HepG2 (cell line): ENCODE data around the gene CA5B. TPM values are rescaled to one million over a fixed set of nuclear protein-coding genes. Genes with fewer than 3 reads are reported as not detected.

Experiments
- ATAC-seq: fragments of 200-7000 bp; cut with Tn5 transposase; 3 replicates; pipeline ENCODE4 v1.9.1; 2020; ENCODE audit warnings: mild to moderate bottlenecking, moderate library complexity
- BruUV-seq: library from RNA; stranded (reverse); fragments of 400-500 nt; replicated peaks from 2 replicates; lab custom pipeline; 2021; lab: Mats Ljungman, UMichigan
- CTCF ChIA-PET: fragments of 300-600 bp; formaldehyde crosslinking; extraction: SDS; loops from one replicate; lab custom pipeline; 2021; ENCODE audit warnings: low total read pairs, inconsistent platforms, low intra/inter-chr PET ratio; lab: Yijun Ruan, JAX
- POLR2A ChIA-PET: fragments of 350-600 bp; sonication (Branson Sonifier 250); formaldehyde crosslinking; loops from one replicate; lab custom pipeline; 2020; ENCODE audit warnings: antibody characterized with exemption, inconsistent platforms; lab: Yijun Ruan, JAX
- DNase-seq: peaks from one replicate; pipeline ENCODE4 v3.0.0-alpha.2; 2015; ENCODE audit warnings: low spot score
- FAIRE-seq: peaks from 3 replicates; lab custom pipeline; 2011; peaks lifted over from hg19 to GRCh38; lab: Jason Lieb, UNC
- H2AFZ ChIP-seq: one replicate; pipeline ENCODE4 v1.6.1; 2011; ENCODE audit warnings: low read length, inconsistent platforms
- H3K27ac ChIP-seq: fragments of 300-600 bp; 3 replicates; pipeline ENCODE4 v1.8.0; 2011; ENCODE audit warnings: mixed run types, mild to moderate bottlenecking, mixed read lengths, low read length, inconsistent platforms; ENCODE audit not compliant: insufficient read depth; ENCODE audit errors: extremely low read length
- H3K27me3 ChIP-seq, 2 experiments: fragments of 200-600 bp in 1 of 2; 2 replicates in 1 of 2; 3 replicates in 1 of 2; pipeline versions ENCODE4 v1.6.0 to v1.8.0; 2011; ENCODE audit warnings: low read length in 2 of 2, mild to moderate bottlenecking in 2 of 2, moderate library complexity in 2 of 2, inconsistent platforms in 1 of 2; ENCODE audit not compliant: insufficient read depth in 2 of 2, control insufficient read depth in 1 of 2
- H3K36me3 ChIP-seq, 2 experiments: fragments of 200-600 bp in 1 of 2; replicated peaks in 1 of 2; 2 replicates in 1 of 2; 3 replicates in 1 of 2; pipeline versions ENCODE4 v1.5.1 to v1.8.0; 2011; ENCODE audit warnings: low read length in 2 of 2, inconsistent platforms in 1 of 2; ENCODE audit not compliant: insufficient read depth in 2 of 2, control insufficient read depth in 1 of 2
- H3K4me1 ChIP-seq: 2 replicates; pipeline ENCODE4 v1.5.1; 2012; ENCODE audit warnings: low read length, inconsistent platforms; ENCODE audit not compliant: insufficient read depth
- H3K4me2 ChIP-seq: 2 replicates; pipeline ENCODE4 v1.6.0; 2011; ENCODE audit warnings: low read depth, low read length, inconsistent platforms
- H3K4me3 ChIP-seq, 3 experiments: fragments of 200-600 bp in 1 of 3; sonication (generic), shearing (Covaris generic) in 1 of 3; replicated peaks in 1 of 3; 2 replicates each; pipeline ENCODE4 v1.5.1; 2011 to 2016; ENCODE audit warnings: low read length in 3 of 3, inconsistent platforms in 2 of 3, low read depth in 2 of 3, mild to moderate bottlenecking in 2 of 3, control low read depth in 1 of 3, mixed read lengths in 1 of 3; ENCODE audit not compliant: insufficient read depth in 1 of 3
- H3K79me2 ChIP-seq: one replicate; pipeline ENCODE4 v1.6.1; 2011; ENCODE audit warnings: low read length, inconsistent platforms; ENCODE audit not compliant: insufficient read depth
- H3K9ac ChIP-seq: 2 replicates; pipeline ENCODE4 v1.6.0; 2011; ENCODE audit warnings: mild to moderate bottlenecking, low read depth, low read length, inconsistent platforms; ENCODE audit not compliant: insufficient read depth
- H3K9me3 ChIP-seq: 2 replicates; pipeline ENCODE4 v1.5.1; 2012; ENCODE audit warnings: mild to moderate bottlenecking, low read length
- H4K20me1 ChIP-seq: 2 replicates; pipeline ENCODE4 v1.6.0; 2011; ENCODE audit warnings: inconsistent platforms, mild to moderate bottlenecking, low read length, moderate library complexity; ENCODE audit not compliant: insufficient read depth
- ARID3A ChIP-seq: IDR thresholded peaks from 2 replicates; pipeline ENCODE4 v1.6.1; 2012; ENCODE audit warnings: low read depth, low read length, improper control_type of control experiment
- BRF2 ChIP-seq: sonication (generic); formaldehyde crosslinking; IDR thresholded peaks from 2 replicates; pipeline ENCODE4 v1.8.1; 2022; ENCODE audit warnings: mild to moderate bottlenecking, missing genetic modification reagents
- CBX1 ChIP-seq: IDR thresholded peaks from one replicate; pipeline ENCODE4 v1.6.1; 2016; ENCODE audit warnings: antibody characterized with exemption, low read depth
- MAFF ChIP-seq: IDR thresholded peaks from 2 replicates; pipeline ENCODE4 v1.6.1; 2011; ENCODE audit warnings: low read depth, low read length, improper control_type of control experiment
- NFE2L1 ChIP-seq: sonication (generic); formaldehyde crosslinking; IDR thresholded peaks from 2 replicates; pipeline ENCODE4 v1.4.0; 2020; ENCODE audit warnings: missing genetic modification reagents, mild to moderate bottlenecking, borderline replicate concordance
- PAXIP1 ChIP-seq: sonication (generic); formaldehyde crosslinking; conservative IDR thresholded peaks from 2 replicates; pipeline ENCODE4 v1.4.0; 2020; ENCODE audit warnings: mild to moderate bottlenecking, missing genetic modification reagents, moderate library complexity
- RARG ChIP-seq: sonication (generic); formaldehyde crosslinking; IDR thresholded peaks from 2 replicates; pipeline ENCODE4 v1.4.0; 2020; ENCODE audit warnings: low read depth, mild to moderate bottlenecking, missing genetic modification reagents
- RFX3 ChIP-seq: IDR thresholded peaks from 2 replicates; pipeline ENCODE4 v1.6.1; 2016; ENCODE audit warnings: missing biosample characterization, missing genetic modification reagents
- ZIK1 ChIP-seq: sonication (generic); formaldehyde crosslinking; IDR thresholded peaks from 2 replicates; pipeline ENCODE4 v1.5.0; 2020; ENCODE audit warnings: mild to moderate bottlenecking, low read depth, missing genetic modification reagents, borderline replicate concordance
- ZNF296 ChIP-seq: sonication (generic); formaldehyde crosslinking; conservative IDR thresholded peaks from 2 replicates; pipeline ENCODE4 v1.5.0; 2020; ENCODE audit warnings: mild to moderate bottlenecking, missing genetic modification reagents
- ZNF333 ChIP-seq: sonication (generic); formaldehyde crosslinking; IDR thresholded peaks from 2 replicates; pipeline ENCODE4 v1.4.0; 2020; ENCODE audit warnings: mild to moderate bottlenecking, missing genetic modification reagents, borderline replicate concordance
- ZNF362 ChIP-seq: sonication (generic); formaldehyde crosslinking; IDR thresholded peaks from 2 replicates; pipeline ENCODE4 v1.4.0; 2020; ENCODE audit warnings: missing genetic modification reagents, mild to moderate bottlenecking, borderline replicate concordance
- ZNF44 ChIP-seq: sonication (generic); formaldehyde crosslinking; IDR thresholded peaks from 2 replicates; pipeline ENCODE4 v1.5.1; 2020; ENCODE audit warnings: mild to moderate bottlenecking, missing genetic modification reagents
- ZNF629 ChIP-seq: sonication (generic); formaldehyde crosslinking; conservative IDR thresholded peaks from 2 replicates; pipeline ENCODE4 v1.5.0; 2020; ENCODE audit warnings: missing genetic modification reagents
- ZNF7 ChIP-seq: IDR thresholded peaks from 2 replicates; pipeline ENCODE4 v1.6.1; 2016; ENCODE audit warnings: missing biosample characterization, missing genetic modification reagents
- ZUFSP ChIP-seq: sonication (generic); formaldehyde crosslinking; IDR thresholded peaks from 2 replicates; pipeline ENCODE4 v1.9.0; 2021; ENCODE audit warnings: missing genetic modification reagents, mild to moderate bottlenecking, borderline replicate concordance
- WGBS: methylation state at CpG from one replicate; pipeline ENCODE4 v1.1.6; 2017; ENCODE audit warnings: low lambda C conversion rate; 5-methylcytosine and 5-hydroxymethylcytosine counted together
- in situ Hi-C: cut with HindIII; loops from 2 replicates; pipeline ENCODE4 v1.10.0; 2017; ENCODE audit warnings: low pct_unique_long_range_greater_than_20kb; ENCODE audit not compliant: extremely low pct_ligation_motif_present
- intact Hi-C: fragments of 100-400 bp; cut with micrococcal nuclease; formaldehyde crosslinking; loops from one replicate; pipeline ENCODE4 v1.10.0; 2022; ENCODE audit not compliant: unreplicated experiment
- polyA plus RNA-seq, 8 experiments: library from polyadenylated mRNA; depleted of rRNA in 3 of 8; stranded (reverse) in 7 of 8; unstranded in 1 of 8; fragments of >200 nt; fragmentation: Illumina TruSeq in 4 of 8; extraction: Trizol in 4 of 8; gene quantifications; 2 replicates each; pipeline versions ENCODE4 v1.2.1 to v1.2.3, GENCODE V29; 2011 to 2016; ENCODE audit warnings: low read depth in 4 of 8, missing spikeins in 1 of 8, mixed read lengths in 1 of 8; ENCODE audit not compliant: insufficient read depth in 1 of 8
- total RNA-seq, 5 experiments: library from RNA; depleted of rRNA; stranded (reverse); fragments of >200 nt; fragmentation: Illumina TruSeq; extraction: Trizol; gene quantifications; 2 replicates each; pipeline ENCODE4 v1.2.3, GENCODE V29; 2016; ENCODE audit warnings: low read depth in 1 of 5

The CA5B gene
- total and polyA plus RNA-seq, 2 of the 13 experiments (the other 11 are each of a cell fraction or from before 2014, with no cell fraction given): 1.7 to 2.2 TPM

- Histone ChIP-seq H3K9me3 (no peaks in the 10 kb centered on the region), H3K27me3 (no peaks in the 10 kb centered on the region), H3K36me3 (peaks cover 2 to 10% of the 10 kb centered on the region in 2 experiments; a peak in 2 of 5 replicates), H3K9ac (no peak overlapping the region), H3K27ac (no peak overlapping the region), H2AFZ (no peak overlapping the region), H3K79me2 (no peaks in the 10 kb centered on the region), H4K20me1 (no peaks in the 10 kb centered on the region), H3K4me2 (no peak overlapping the region), H3K4me3 (no peak overlapping the region), H3K4me1 (no peaks in the 10 kb centered on the region)
- FAIRE-seq (no peak), ATAC-seq (no peak), DNase-seq (no peak)
- no TSS peak for BruUV-seq
- in situ Hi-C loops: no loop called here
- CTCF ChIA-PET: no interaction called here
- intact Hi-C loops: no loop called here
- POLR2A ChIA-PET: no interaction called here
- 75% methylated on average over 1 of the region's 1 CpG for WGBS
- no peak for TF ChIP-seq ZNF333 (CRISPR knock-in tag)
- no peak for TF ChIP-seq PAXIP1
- no peak for TF ChIP-seq ZUFSP (CRISPR knock-in tag)
- no peak for TF ChIP-seq RFX3 (CRISPR knock-in tag)
- TF ChIP-seq ZNF296 (CRISPR knock-in tag): no peak
- no peak for TF ChIP-seq ZNF44 (CRISPR knock-in tag)
- no peak for TF ChIP-seq ZNF629 (CRISPR knock-in tag)
- no peak for TF ChIP-seq RARG (CRISPR knock-in tag)
- no peak for TF ChIP-seq CBX1
- TF ChIP-seq BRF2 (CRISPR knock-in tag): no peak
- TF ChIP-seq ZIK1: no peak
- TF ChIP-seq NFE2L1: no peak
- TF ChIP-seq ZNF362 (CRISPR knock-in tag): no peak
- no peak for TF ChIP-seq ARID3A
- no peak for TF ChIP-seq MAFF
- no peak for TF ChIP-seq ZNF7 (CRISPR knock-in tag)
Measured at GRCh38 chrX:15816438-15816809, 78.4 kb downstream of the CA5B start.
